GM21390 (cell line): Measurements from ENCODE around the gene IRX2.

ENCODE experiments used
- ATAC-seq: cut with Tn5 transposase; IDR thresholded peaks from one replicate; pipeline ENCODE4 v1.9.1; 2021; ENCODE audit not compliant: unreplicated experiment

The IRX2 gene

GRCh38 chr5:2699231-2699630 is 52.2 kb downstream of the IRX2 start:
- ATAC-seq = no peak

GRCh38 chr5:2698581-2698980 is 52.9 kb downstream of the IRX2 start:
- no peak for ATAC-seq

GRCh38 chr5:2697446-2698200 is 53.9 kb downstream of the IRX2 start:
- no peak for ATAC-seq

DNA sequence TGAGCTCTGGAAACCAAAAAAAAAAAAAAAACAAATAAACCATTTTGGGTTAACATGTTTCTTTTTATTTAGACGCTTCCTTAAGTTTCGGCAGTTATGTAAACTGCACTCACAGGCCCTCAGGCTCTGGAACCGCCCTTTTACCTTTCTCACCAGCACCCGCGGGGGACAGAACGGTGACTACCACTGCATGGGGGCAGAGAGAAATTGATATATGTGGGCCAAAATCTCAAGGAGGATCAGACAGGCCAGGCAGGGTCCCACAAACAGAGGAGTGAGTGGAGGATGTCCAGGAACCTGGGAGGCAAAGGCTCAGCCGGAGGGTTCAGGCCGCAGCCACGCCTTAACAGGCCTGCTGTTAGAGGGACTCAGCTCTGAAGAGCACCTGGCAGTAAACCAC is 54.4 kb downstream of the IRX2 start:
- ATAC-seq = no peak
